Stimulated activated CD8-positive, alpha-beta memory T cell treated with anti-CD3 and anti-CD28 coated beads, Interleukin-15, amount 100 ng/mL, for 1 hour (primary cell): Measurements from ENCODE around the gene RNGTT.
"Not testable (repeated sequence)": the region's sequence is repeated elsewhere in the genome, so short reads cannot be mapped to it uniquely, and the experiment has no call there.

ENCODE experiments used
- DNase-seq: peaks from one replicate; pipeline ENCODE4 v3.0.0-alpha.2; 2020; ENCODE audit warnings: low read depth

Gene RNGTT

GRCh38 chr6:88963139-88964090 lies at the start of gene RNGTT:
TSS of gene RNGTT (minus strand) at chr6:88963618. CDS start at chr6:88963409, 209 bp downstream.
- peak; percentile 95 for DNase-seq

- DNase-seq: no peak
Measured at GRCh38 chr6:89011436-89011835, 48.0 kb upstream of the RNGTT start.

- DNase-seq: no peak
Measured at GRCh38 chr6:89010825-89011224, 47.4 kb upstream of the RNGTT start.

- no peak for DNase-seq
Measured at GRCh38 chr6:89009624-89010059, 46.2 kb upstream of the RNGTT start.

GRCh38 chr6:89008815-89009374 lies 45.5 kb upstream of the RNGTT start:
- DNase-seq: no peak

GRCh38 chr6:89008001-89008814 lies 44.8 kb upstream of the RNGTT start:
- DNase-seq: no peak

GRCh38 chr6:89007209-89008000 lies 44.0 kb upstream of the RNGTT start:
- no peak for DNase-seq

- DNase-seq: no peak
Measured at GRCh38 chr6:89002523-89002922, 39.1 kb upstream of the RNGTT start.

GRCh38 chr6:88997327-88997726 lies 33.9 kb upstream of the RNGTT start:
- DNase-seq: no peak

- no peak for DNase-seq
Measured at GRCh38 chr6:88992741-88993552, 29.5 kb upstream of the RNGTT start.

GRCh38 chr6:88989215-88989614 lies 25.8 kb upstream of the RNGTT start:
- DNase-seq: no peak

- no peak for DNase-seq
Measured at GRCh38 chr6:88987922-88988321, 24.5 kb upstream of the RNGTT start.

- no peak for DNase-seq
Measured at GRCh38 chr6:88985901-88986300, 22.5 kb upstream of the RNGTT start.

GRCh38 chr6:88984606-88985005 lies 21.2 kb upstream of the RNGTT start:
- DNase-seq: no peak

GRCh38 chr6:88984152-88984551 lies 20.7 kb upstream of the RNGTT start:
- DNase-seq: no peak

- no peak for DNase-seq
Measured at GRCh38 chr6:88983532-88983931, 20.1 kb upstream of the RNGTT start.

GRCh38 chr6:88983129-88983528 lies 19.7 kb upstream of the RNGTT start:
- not testable (repeated sequence) for DNase-seq

- no peak for DNase-seq
Measured at GRCh38 chr6:88982720-88983119, 19.3 kb upstream of the RNGTT start.

- DNase-seq: no peak
Measured at GRCh38 chr6:88975369-88975768, 12.0 kb upstream of the RNGTT start.

- DNase-seq: no peak
Measured at GRCh38 chr6:88972504-88973423, 9.3 kb upstream of the RNGTT start.
